K562 (cell line): ENCODE data around the gene DUSP16.

ENCODE experiments used
- CCAR2 ChIP-seq: fragments of 200-400 bp; formaldehyde crosslinking; IDR thresholded peaks from 2 replicates; pipeline ENCODE4 v1.6.1; 2017; ENCODE audit warnings: mild to moderate bottlenecking, low read depth, low read length
- CHD2 ChIP-seq: IDR thresholded peaks from 2 replicates; pipeline ENCODE4 v1.6.1; 2011; ENCODE audit warnings: low read depth, low read length
- DMBX1 ChIP-seq: fragments of 250-450 bp; sonication (Bioruptor Pico); IDR thresholded peaks from 2 replicates; pipeline ENCODE4 v1.8.0; 2022; ENCODE audit warnings: inconsistent platforms, mild to moderate bottlenecking, moderate library complexity, borderline replicate concordance
- EGR1 ChIP-seq: fragments of 450-650 bp; conservative IDR thresholded peaks from 2 replicates; pipeline ENCODE4 v1.6.1; 2017; ENCODE audit warnings: mild to moderate bottlenecking
- EZH2 ChIP-seq: IDR thresholded peaks from 2 replicates; pipeline ENCODE4 v1.6.1; 2012; ENCODE audit warnings: low read depth, mild to moderate bottlenecking, inconsistent platforms, low read length, borderline replicate concordance
- GTF2A2 ChIP-seq: IDR thresholded peaks from 2 replicates; pipeline ENCODE4 v1.6.1; 2016; ENCODE audit warnings: mild to moderate bottlenecking, missing genetic modification characterization, missing compliant biosample characterization
- PBX2 ChIP-seq, 2 experiments: IDR thresholded peaks in 1 of 2; conservative IDR thresholded peaks in 1 of 2; 2 replicates each; pipeline ENCODE4 v1.6.1; 2016; ENCODE audit warnings: low read depth in 2 of 2, mild to moderate bottlenecking in 1 of 2, missing compliant biosample characterization in 1 of 2, missing genetic modification characterization in 1 of 2, moderate library complexity in 1 of 2
- POLR2AphosphoS5 ChIP-seq: IDR thresholded peaks from 2 replicates; pipeline ENCODE4 v1.6.1; 2011; ENCODE audit warnings: mild to moderate bottlenecking, low read depth, low read length, moderate library complexity; ENCODE audit not compliant: control insufficient read depth, insufficient read depth
- RFX5 ChIP-seq: IDR thresholded peaks from 2 replicates; pipeline ENCODE4 v1.6.1; 2011; ENCODE audit warnings: low read depth, mild to moderate bottlenecking, improper control_type of control experiment, low read length
- SMC3 ChIP-seq: conservative IDR thresholded peaks from 2 replicates; pipeline ENCODE4 v1.6.1; 2011; ENCODE audit warnings: low read depth, low read length, improper control_type of control experiment; ENCODE audit not compliant: insufficient read depth
- TAF1 ChIP-seq: IDR thresholded peaks from 2 replicates; pipeline ENCODE4 v1.6.1; 2011; ENCODE audit warnings: mild to moderate bottlenecking, low read length, moderate library complexity; ENCODE audit not compliant: insufficient read depth, control insufficient read depth, severe bottlenecking; ENCODE audit errors: extremely low read depth
- TSHZ1 ChIP-seq: fragments of 250-450 bp; sonication (Bioruptor Pico); IDR thresholded peaks from 2 replicates; pipeline ENCODE4 v1.4.0; 2020; ENCODE audit warnings: mild to moderate bottlenecking, moderate library complexity

- no peak for TF ChIP-seq PBX2 (CRISPR knock-in tag; IDR thresholded peaks at IDR 0.05; ENCODE audit: low read depth)
- no peak for TF ChIP-seq PBX2 (tag; conservative IDR thresholded peaks at IDR 0.05; ENCODE audit: low read depth)
- no peak for TF ChIP-seq CCAR2
- TF ChIP-seq GTF2A2 (tag) = no peak
- no peak for TF ChIP-seq DMBX1 (CRISPR knock-in tag)
- TF ChIP-seq TSHZ1 = no peak
- no peak for TF ChIP-seq POLR2AphosphoS5
- no peak for TF ChIP-seq SMC3
- no peak for TF ChIP-seq CHD2
- TF ChIP-seq RFX5 = no peak
- TF ChIP-seq EGR1 = no peak
- TF ChIP-seq TAF1 = no peak
- no peak for TF ChIP-seq EZH2
Measured at GRCh38 chr12:12527820-12528296, 34.8 kb downstream of the DUSP16 start.
